OCI-LY1 (cell line): Measurements from ENCODE around the gene HLA-DMB.
A peak's percentile ranks its signal among the peaks of the same experiment; 100 is the strongest.

ENCODE experiments used
- H2AFZ ChIP-seq: fragments of 200-600 bp; sonication (generic), shearing (Covaris generic); 2 replicates; pipeline ENCODE4 v1.6.0; 2014; ENCODE audit warnings: antibody characterized with exemption, mild to moderate bottlenecking, low read length
- H3F3A ChIP-seq: fragments of 200-600 bp; sonication (generic), shearing (Covaris generic); 2 replicates; pipeline ENCODE4 v1.6.0; 2014; ENCODE audit warnings: mild to moderate bottlenecking, antibody characterized with exemption, low read length, moderate library complexity; ENCODE audit not compliant: insufficient read depth
- H3K27ac ChIP-seq: fragments of 200-600 bp; sonication (generic); 2 replicates; pipeline ENCODE4 v1.5.1; 2014; ENCODE audit warnings: low read length, mixed run types, mild to moderate bottlenecking, low read depth; ENCODE audit not compliant: poor library complexity, severe bottlenecking
- H3K27me3 ChIP-seq: fragments of 200-600 bp; sonication (generic); 2 replicates; pipeline ENCODE4 v1.6.0; 2014; ENCODE audit warnings: antibody characterized with exemption, mild to moderate bottlenecking, low read length, moderate library complexity; ENCODE audit not compliant: insufficient read depth
- H3K36me3 ChIP-seq: fragments of 200-600 bp; sonication (generic); 2 replicates; pipeline ENCODE4 v1.6.1; 2014; ENCODE audit warnings: mild to moderate bottlenecking, antibody characterized with exemption, low read length, moderate library complexity, mixed read lengths; ENCODE audit not compliant: insufficient read depth
- H3K4me1 ChIP-seq: fragments of 200-600 bp; sonication (generic); 2 replicates; pipeline ENCODE4 v1.5.1; 2014; ENCODE audit warnings: mild to moderate bottlenecking, low read length, moderate library complexity; ENCODE audit not compliant: insufficient read depth, severe bottlenecking
- H3K4me2 ChIP-seq: fragments of 200-600 bp; sonication (generic), shearing (Covaris generic); 2 replicates; pipeline ENCODE4 v1.6.1; 2014; ENCODE audit warnings: low read length
- H3K4me3 ChIP-seq: fragments of 200-600 bp; sonication (generic); 2 replicates; pipeline ENCODE4 v1.5.1; 2014; ENCODE audit warnings: low read length, low read depth, mild to moderate bottlenecking, mixed read lengths; ENCODE audit not compliant: poor library complexity, severe bottlenecking
- H3K79me2 ChIP-seq: fragments of 200-600 bp; shearing (Covaris generic); 2 replicates; pipeline ENCODE4 v1.6.1; 2016; ENCODE audit warnings: mixed run types, low read length, mixed read lengths; ENCODE audit not compliant: insufficient read depth
- H3K9ac ChIP-seq: fragments of 200-600 bp; sonication (generic), shearing (Covaris generic); 2 replicates; pipeline ENCODE4 v1.6.1; 2014; ENCODE audit warnings: mild to moderate bottlenecking, low read length, mixed read lengths
- H3K9me2 ChIP-seq: fragments of 200-600 bp; sonication (generic), shearing (Covaris generic); 2 replicates; pipeline ENCODE4 v1.6.1; 2014; ENCODE audit warnings: low read depth, mild to moderate bottlenecking, low read length, mixed read lengths
- H3K9me3 ChIP-seq: fragments of 200-600 bp; shearing (Covaris generic); 2 replicates; pipeline ENCODE4 v1.6.1; 2014; ENCODE audit warnings: low read length, mixed read lengths
- H4K20me1 ChIP-seq: fragments of 200-600 bp; sonication (generic), shearing (Covaris generic); 2 replicates; pipeline ENCODE4 v1.6.0; 2016; ENCODE audit warnings: mild to moderate bottlenecking, low read length; ENCODE audit not compliant: insufficient read depth
- EZH2 ChIP-seq: fragments of 200-600 bp; sonication (generic), shearing (Covaris generic); IDR thresholded peaks from 2 replicates; pipeline ENCODE4 v1.8.0; 2017; ENCODE audit warnings: borderline replicate concordance, mixed run types, mild to moderate bottlenecking, antibody characterized with exemption, low read length, moderate library complexity, mixed read lengths
- TF ChIP-seq, protein P1 (sequence below): fragments of 200-600 bp; sonication (generic), shearing (Covaris generic); IDR thresholded peaks from 2 replicates; pipeline ENCODE4 v1.5.1; 2017; ENCODE audit warnings: mild to moderate bottlenecking, antibody characterized with exemption, low read length, moderate library complexity, mixed read lengths

Gene HLA-DMB

DNA sequence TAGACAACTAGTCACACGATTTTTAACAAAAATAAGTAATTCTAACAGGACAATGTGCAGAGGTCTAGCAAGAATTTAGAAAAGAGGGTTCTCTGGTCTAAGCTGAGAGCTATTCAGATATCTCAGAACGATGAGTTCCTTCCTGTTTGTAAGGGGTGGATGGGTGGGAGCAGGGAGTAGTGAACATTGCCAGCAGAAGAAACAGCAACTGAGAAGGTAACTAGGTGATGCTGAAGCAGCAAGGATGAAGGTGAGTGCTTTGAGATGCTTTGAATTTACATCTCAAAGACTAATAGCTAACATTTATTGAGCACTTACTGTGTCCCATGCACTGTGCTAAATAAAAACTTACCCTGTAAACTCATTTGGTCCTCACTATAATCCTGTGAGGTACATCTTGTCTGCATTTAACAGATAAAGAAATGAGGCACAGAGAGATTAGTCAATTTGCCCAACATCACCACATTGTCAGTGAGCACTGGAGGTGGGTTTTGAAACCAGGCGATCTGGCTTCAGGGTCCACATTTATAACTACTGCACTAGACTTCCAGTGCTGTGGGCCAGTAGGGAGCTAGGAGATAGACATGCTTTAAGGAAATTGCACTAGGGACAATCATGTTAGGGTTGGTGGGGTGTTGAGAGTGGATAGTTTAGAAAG, 43.3 kb upstream of the HLA-DMB start:
- no peak overlapping the region for H3K4me2 ChIP-seq
- no peaks in the 10 kb centered on the region for H3K9me3 ChIP-seq
- peaks cover 47% of the 10 kb centered on the region for H3F3A ChIP-seq
- no peaks in the 10 kb centered on the region for H4K20me1 ChIP-seq
- no peaks in the 10 kb centered on the region for H3K79me2 ChIP-seq
- H3K9ac ChIP-seq, result no peak overlapping the region
- TF ChIP-seq, protein P1, sequence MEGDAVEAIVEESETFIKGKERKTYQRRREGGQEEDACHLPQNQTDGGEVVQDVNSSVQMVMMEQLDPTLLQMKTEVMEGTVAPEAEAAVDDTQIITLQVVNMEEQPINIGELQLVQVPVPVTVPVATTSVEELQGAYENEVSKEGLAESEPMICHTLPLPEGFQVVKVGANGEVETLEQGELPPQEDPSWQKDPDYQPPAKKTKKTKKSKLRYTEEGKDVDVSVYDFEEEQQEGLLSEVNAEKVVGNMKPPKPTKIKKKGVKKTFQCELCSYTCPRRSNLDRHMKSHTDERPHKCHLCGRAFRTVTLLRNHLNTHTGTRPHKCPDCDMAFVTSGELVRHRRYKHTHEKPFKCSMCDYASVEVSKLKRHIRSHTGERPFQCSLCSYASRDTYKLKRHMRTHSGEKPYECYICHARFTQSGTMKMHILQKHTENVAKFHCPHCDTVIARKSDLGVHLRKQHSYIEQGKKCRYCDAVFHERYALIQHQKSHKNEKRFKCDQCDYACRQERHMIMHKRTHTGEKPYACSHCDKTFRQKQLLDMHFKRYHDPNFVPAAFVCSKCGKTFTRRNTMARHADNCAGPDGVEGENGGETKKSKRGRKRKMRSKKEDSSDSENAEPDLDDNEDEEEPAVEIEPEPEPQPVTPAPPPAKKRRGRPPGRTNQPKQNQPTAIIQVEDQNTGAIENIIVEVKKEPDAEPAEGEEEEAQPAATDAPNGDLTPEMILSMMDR, result no peak
- no peak for TF ChIP-seq EZH2
- peaks cover 4% of the 10 kb centered on the region for H3K4me1 ChIP-seq
- no peaks in the 10 kb centered on the region for H3K9me2 ChIP-seq
- no peak overlapping the region for H2AFZ ChIP-seq
- peaks cover 46% of the 10 kb centered on the region for H3K36me3 ChIP-seq
- no peak overlapping the region for H3K4me3 ChIP-seq
- no peaks in the 10 kb centered on the region for H3K27me3 ChIP-seq
- H3K27ac ChIP-seq, result peak overlapping the region; percentile 75

DNA sequence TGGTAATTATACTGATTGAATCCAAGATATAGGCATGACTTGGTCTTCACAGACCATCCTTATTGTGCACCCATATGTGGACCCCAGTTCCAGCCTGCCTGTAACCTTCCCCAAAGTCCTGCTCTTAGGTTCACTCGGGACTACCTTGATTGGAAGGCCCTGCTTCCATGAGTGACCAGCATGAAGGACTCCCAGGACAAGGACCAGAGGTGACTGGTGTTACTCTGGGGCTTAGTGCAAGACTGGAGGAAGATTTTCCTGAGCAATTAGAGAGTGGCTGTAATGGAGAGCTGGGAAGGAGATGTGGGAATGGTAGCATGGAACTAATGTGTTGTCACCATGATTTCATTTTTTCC, 42.6 kb upstream of the HLA-DMB start:
- H3K9me2 ChIP-seq, result no peaks in the 10 kb centered on the region

DNA sequence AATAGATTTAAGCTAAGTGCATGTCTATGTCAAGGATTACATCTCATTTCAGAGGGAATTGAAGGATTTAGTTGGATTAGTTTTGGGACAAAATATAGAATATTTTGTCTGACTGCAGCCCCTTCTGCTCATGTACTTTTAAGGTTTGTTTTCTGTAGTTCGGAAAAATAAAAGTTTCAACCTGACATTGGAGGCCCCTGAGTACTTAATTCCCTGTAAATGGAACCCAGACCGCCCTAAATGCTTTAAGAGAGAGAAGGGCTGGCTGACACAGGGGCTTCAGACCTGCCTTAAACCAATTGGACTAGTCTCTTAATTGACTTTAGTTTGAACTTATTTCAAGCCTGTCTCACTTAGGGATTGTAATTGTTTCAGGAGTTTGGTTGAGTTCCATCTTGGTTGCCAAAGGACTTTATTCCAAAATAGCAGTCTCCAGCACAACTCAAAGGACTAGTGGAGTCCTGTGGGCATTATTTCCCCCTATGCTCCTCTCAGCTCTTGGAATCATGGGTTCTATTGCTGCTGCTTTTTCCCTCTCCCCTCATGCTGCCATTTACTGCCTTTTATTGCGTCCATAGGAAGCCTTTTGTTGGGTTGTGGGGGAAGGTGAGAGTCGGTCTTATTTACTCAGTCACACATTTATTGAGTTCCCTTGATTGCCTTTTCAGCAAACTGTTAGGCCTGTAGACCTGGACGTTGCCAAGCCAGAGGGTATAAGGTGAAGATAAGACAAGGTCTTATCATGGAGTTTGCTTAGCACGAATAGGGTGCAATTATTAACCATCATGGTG, 42.1 kb upstream of the HLA-DMB start:
- H3F3A ChIP-seq, result peaks cover 47% of the 10 kb centered on the region

More for the DNA sequence above, 42.6 kb upstream of the HLA-DMB start:
- Histone ChIP-seq H3K4me2 (no peak overlapping the region), H3K4me1 (peaks cover 4% of the 10 kb centered on the region), H3K27me3 (no peaks in the 10 kb centered on the region), H3K4me3 (no peak overlapping the region), H2AFZ (no peak overlapping the region), H3K9ac (no peak overlapping the region), H3K79me2 (no peaks in the 10 kb centered on the region), H3K36me3 (peaks cover 52% of the 10 kb centered on the region), H3K9me3 (no peaks in the 10 kb centered on the region), H3F3A (peaks cover 47% of the 10 kb centered on the region), H3K27ac (peak overlapping the region; percentile 75), H4K20me1 (no peaks in the 10 kb centered on the region)
- TF ChIP-seq, protein P1, result no peak
- TF ChIP-seq EZH2, result no peak

More for the DNA sequence above, 42.1 kb upstream of the HLA-DMB start:
- H3K4me1 ChIP-seq, result peaks cover 4% of the 10 kb centered on the region
- H3K9me2 ChIP-seq, result no peaks in the 10 kb centered on the region
- H4K20me1 ChIP-seq, result no peaks in the 10 kb centered on the region
- peaks cover 58% of the 10 kb centered on the region for H3K36me3 ChIP-seq
- no peaks in the 10 kb centered on the region for H3K9me3 ChIP-seq
- H3K27ac ChIP-seq, result peak overlapping the region; percentile 75
- H3K9ac ChIP-seq, result no peak overlapping the region
- TF ChIP-seq EZH2, result no peak
- TF ChIP-seq, protein P1, result no peak
- no peak overlapping the region for H2AFZ ChIP-seq
- H3K79me2 ChIP-seq, result no peaks in the 10 kb centered on the region
- no peak overlapping the region for H3K4me2 ChIP-seq
- H3K27me3 ChIP-seq, result no peaks in the 10 kb centered on the region
- H3K4me3 ChIP-seq, result no peak overlapping the region
